Stromal cell of bone marrow (primary cell): ENCODE results near the gene EDC3.

Experiments used
- DNase-seq: peaks from one replicate; pipeline ENCODE4 v3.0.0-alpha.2; 2012; ENCODE audit warnings: low read depth

Gene EDC3

GRCh38 chr15:74624020-74624602, 71.7 kb downstream of the EDC3 start:
- no peak for DNase-seq

DNA sequence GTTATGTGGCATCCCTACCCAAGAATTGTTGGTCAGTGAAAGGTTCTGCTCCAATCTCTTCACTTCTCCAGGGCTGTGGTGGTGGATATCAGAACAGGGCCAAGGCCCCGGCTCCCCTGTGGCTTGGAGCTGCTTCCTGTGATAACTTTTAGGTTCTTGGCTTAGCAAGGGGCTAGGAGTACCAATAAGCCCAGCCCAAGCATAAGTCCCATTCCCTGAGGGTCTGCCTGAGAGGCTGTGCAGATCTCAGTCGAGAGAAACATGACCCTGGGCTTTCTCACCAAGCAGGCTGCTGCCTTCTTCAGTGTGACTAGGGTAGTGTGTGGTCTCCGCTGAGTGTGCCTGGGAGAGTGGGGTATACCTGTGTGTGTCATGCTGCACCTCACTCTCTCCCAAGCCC, 73.1 kb downstream of the EDC3 start:
- DNase-seq: no peak

GRCh38 chr15:74621936-74622335, 73.9 kb downstream of the EDC3 start:
- no peak for DNase-seq

GRCh38 chr15:74621546-74621920, 74.3 kb downstream of the EDC3 start:
- no peak for DNase-seq

DNA sequence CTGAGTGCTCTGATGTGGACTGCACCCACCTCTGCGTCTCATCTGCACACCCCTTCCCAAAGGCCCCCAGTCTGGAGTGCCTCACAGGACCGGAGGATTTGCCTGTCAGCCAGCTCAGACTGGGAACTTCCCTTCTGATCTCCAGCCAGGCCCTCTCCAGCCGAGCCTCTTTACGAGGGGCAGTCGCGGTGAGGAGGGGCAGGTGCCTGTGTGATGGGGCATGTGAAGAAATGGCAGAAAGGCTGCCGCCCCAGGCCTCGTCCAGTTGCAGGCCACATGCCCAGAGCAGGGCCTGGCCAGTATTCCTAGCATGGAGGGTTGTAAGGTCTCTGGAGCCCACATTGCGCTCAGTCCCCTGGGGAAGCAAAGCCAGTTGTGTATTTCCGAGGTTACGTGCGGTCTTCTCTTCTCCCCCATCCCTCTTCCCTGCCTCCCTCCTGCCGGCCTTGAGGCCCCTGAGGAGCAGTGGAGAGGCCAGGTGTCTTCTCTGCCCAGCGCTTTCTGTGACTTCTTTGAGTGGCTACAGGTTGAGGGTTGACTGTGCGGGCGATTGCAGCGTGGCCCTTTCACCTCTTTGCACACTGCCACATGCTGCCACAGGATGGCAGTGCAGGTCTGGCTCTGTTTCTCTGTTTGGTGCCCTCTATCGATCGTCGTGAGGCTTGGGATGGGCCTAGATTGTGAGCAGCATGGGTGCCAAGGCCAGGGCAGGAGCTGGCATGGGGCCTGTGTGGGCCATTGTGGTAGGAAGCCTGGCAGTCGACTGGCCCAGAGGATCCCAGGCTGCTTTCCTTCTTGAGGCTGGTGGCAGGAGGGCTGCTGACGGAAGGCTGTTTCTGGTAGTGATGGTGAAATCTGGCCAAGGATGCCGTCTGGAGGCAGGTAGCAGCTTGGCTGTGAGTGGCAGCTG, 74.9 kb downstream of the EDC3 start:
- DNase-seq: peak; percentile 53

DNA sequence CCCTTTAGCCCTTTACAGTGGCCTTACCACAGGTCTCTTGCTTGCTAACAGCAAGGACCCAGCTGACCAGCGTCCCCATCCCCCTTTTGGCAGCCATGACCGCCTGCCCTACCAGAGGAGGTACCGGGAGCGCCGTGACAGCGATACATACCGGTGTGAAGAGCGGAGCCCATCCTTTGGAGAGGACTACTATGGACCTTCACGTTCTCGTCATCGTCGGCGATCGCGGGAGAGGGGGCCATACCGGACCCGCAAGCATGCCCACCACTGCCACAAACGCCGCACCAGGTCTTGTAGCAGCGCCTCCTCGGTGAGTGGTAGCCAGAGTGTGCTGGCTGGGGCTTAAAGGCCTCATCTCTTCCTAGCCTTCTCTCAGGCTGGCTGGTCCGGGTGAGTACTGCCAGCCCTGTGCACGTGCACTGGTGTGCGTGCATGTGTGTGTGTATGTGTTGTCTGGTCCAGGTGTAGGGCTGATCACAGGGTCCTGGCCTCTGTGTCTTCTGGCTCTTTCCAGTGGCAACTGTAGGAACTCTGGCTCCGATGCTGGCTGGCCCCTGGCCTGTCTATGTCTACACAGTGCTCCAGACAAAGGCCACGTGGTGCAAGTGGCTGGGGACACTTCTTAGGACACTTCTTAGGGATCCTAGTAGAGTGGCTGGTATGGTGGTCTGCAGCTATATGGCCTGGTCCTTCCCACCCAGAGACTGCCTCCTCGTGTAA, 75.7 kb downstream of the EDC3 start:
- no peak for DNase-seq

DNA sequence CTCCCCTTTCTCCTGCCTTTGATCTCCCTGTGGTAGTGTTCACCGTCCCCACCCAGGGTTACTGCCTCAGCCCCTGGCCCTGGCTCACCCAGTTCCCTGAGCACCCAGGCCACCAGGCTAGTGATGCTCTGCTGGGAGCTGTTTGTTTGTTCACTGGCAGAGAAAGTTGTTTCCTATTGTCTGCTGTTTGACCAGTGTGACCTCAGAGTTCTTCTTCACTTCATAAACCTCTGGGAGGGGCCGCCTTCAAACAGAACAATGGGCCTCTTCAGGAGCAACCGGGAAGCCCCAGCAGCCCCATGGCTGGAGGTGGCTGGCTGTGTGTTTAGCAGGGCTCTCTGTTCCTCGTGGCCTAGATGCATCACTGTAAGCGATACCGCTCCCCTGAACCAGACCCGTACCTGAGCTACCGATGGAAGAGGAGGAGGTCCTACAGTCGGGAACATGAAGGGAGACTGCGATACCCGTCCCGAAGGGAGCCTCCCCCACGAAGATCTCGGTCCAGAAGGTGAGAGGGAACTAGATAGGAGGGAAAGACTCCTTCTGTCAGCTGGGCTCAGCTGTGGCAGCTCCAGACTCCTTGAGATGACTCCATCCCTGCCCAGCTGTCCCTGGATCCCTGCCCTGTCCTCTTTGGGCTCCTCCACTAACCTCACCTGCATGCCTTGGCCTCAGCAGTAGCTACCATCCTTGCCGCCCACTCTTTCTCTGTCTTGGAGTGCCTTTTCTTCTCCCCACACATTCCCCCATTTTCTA, 76.8 kb downstream of the EDC3 start:
- DNase-seq: no peak

- no peak for DNase-seq
Measured at GRCh38 chr15:74616996-74617395, 78.8 kb downstream of the EDC3 start.

DNA sequence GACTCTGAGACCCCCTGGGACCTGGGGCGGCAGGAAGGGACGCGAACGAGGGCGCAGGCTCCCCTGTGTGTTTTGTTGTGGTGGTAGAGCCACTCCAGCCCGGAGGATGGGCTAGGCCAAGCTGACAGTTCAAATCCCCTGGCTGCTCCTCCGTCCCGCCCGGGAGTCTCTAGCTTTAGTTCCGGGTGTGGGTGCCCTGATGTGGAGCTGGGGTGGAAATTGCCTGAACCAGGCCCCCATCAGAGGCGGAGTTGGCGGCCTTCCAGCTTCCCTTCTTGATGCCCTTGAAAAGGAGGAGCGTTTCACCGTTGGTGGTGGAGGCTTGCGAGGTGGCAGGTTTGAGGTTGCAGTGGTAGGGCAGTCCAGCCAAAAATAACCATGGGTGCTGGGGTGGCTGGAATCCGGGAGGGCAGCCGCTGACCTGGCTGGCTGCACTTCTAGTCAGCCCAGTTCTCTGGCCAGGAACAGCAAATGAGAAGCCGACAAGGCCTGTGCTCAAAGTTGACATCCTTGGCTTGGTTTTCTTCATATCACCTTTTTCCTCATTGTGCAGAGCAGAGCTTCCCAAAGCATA, 79.4 kb downstream of the EDC3 start:
- peak; percentile 37 for DNase-seq

- DNase-seq: peak; percentile 86
Measured at GRCh38 chr15:74615508-74616365, 80.1 kb downstream of the EDC3 start, which contains the start of gene CLK3. TSS of gene CLK3 (plus strand) at chr15:74615836. CDS start at chr15:74619197, 3,361 bp downstream.

DNA sequence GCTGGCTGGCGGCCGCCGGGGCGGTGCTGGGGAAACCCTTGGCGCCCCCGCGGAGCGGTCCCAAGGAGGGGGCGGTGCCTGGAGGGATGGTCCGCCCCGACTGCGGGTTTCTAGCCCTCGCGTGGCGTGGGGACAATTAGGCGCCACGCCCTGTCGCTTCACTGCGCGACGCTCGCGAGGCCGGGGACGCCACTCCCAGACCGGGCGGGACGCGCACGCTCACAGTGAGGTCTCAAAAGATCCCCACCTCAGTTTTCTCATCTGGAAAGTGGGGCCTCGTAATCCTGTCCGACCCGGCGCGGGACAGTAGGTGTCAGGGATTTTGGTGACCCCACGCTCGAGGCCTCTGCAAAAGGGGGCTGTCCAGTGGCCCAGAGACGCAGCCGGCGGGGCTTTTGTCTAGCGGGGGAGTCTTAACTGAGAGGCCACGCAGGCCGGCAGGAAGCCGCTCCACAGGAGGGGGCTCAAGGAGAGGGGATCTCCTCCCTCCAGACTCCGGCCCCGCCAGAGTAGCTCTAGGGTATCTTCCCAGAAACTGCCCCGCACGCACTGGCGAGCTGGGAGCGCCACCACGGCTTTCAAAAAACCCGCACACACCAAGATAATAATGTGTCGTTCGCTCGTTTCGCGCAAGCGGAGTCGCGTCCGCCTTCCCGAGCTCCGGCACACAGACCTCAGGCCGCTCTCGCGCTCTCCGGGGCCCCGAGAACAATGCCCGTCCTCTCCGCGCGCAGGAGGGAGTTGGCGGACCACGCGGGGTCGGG, 80.9 kb downstream of the EDC3 start:
- DNase-seq: peak; percentile 65

DNA sequence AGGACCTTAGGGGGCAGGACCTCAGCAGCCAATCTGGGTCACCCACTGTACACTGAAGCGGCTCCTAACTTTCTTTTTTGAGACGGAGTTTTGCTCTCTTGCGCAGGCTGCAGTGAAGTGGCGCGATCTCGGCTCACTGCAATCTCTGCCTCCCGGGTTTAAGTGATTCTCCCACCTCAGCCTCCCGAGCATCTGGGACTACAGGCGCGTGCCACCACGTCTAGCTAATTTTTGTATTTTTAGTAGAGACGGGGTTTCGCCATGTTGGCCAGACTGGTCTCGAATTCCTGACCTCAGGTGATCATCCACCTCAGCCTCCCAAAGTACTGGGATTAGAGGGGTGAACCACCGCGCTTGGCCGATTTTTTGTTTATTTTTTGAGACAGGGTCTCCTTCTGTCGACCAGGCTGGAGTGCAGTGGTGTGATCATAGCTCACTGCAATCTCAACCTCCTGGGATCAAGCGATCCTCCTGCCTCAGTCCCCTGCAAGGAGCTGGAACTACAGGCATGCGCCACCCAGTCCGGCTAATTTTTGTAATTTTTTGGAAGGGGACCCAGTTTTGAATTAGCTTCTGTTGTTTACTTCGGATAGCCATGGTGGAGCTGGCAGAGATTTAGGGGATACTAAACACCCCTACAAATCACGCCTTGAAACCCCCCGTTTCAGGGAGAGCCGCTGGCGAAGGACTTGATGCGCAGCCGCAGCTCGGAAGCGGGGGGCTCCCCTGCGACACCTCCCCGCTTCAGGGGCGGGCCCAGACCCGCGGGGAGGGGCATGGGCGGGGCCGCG, 81.7 kb downstream of the EDC3 start:
- no peak for DNase-seq

GRCh38 chr15:74613089-74613952, 82.5 kb downstream of the EDC3 start:
- DNase-seq: no peak

GRCh38 chr15:74612677-74613076, 83.1 kb downstream of the EDC3 start:
- DNase-seq: no peak

- DNase-seq: no peak
Measured at GRCh38 chr15:74611834-74612233, 84.0 kb downstream of the EDC3 start.

DNA sequence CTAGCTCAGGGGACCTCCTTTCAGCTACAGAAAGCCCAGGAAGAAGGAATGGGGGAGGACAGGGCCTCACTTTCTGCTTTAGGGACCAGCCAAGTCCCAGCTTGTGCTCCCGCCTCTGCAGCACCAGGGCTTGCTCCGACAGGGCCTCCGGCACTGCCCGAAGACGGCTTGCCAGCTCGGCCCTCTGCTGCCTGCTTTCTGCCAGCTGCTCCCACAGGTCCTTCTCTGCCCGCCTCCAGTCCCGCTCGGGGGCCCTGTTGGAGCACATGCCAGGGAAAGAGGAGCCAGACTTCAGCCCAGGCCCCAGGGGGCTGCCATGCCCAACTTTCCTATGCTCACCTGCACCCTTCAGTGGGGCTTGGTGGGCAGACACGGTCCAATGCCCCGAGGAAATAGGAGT, 84.5 kb downstream of the EDC3 start:
- DNase-seq: no peak

DNA sequence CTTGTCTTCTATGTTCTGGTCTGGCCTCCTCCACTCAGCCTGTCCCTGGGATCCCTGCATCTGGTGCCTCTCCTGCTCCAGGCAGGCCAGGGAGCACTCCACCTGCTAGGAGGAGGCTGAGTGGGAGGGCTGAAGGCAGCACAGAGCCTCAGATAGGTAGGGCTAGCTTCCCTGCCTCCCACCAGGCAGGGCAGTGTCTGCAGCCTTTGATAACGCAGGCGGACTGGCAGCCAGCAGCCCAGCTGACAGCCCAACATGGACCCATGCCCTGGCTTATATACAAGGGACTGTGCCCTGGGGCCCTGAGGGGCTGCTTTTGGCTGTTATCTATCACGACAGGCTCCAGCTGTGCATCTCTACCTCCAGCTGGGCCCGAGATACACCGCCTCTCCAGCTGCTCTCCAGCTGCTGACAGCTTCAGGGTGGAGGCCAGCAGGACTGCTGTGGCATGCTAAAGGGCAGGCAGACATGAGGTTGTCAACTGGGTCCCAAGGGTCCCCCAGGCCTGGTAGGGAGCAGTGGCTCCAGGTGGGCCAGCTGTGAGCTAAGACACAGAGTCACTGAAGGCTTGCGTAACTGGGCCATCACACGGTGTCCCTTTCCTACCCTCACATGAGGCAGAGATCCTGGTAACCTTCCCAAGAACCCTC, 85.4 kb downstream of the EDC3 start:
- no peak for DNase-seq

DNA sequence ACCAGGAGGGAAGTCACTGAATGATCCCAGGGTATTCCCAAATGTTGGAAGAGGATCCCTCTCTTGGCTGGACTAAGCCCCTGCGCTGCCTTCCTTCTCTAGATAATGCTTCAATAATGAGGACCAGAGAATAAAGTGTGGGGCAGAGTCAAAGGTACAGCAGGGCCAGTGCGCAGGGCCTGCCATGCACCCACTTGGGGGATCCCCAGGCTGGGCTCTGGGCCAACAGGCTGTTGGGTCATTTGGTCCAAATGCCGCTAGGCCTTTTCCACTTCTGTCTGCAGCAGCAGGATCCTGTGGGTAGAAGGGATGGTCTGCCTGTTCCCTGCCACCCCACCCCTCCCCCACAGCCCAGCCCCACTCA, 85.9 kb downstream of the EDC3 start:
- DNase-seq: no peak
